HCT116 (cell line): ENCODE data around the gene RCC1. TPM values are rescaled to one million over a fixed set of nuclear protein-coding genes. Genes with fewer than 3 reads are reported as not detected.

Source experiments
- ATAC-seq: fragments of 200-7000 bp; cut with Tn5 transposase; 2 replicates; pipeline ENCODE4 v1.9.1; 2020; ENCODE audit warnings: mild to moderate bottlenecking, moderate library complexity
- BruUV-seq: library from RNA; stranded (reverse); fragments of 400-500 nt; replicated peaks from 2 replicates; lab custom pipeline; 2021; lab: Mats Ljungman, UMichigan
- CTCF ChIA-PET: fragments of 300-600 bp; sonication (Branson Sonifier 250); formaldehyde crosslinking; loops from one replicate; lab custom pipeline; 2021; ENCODE audit warnings: antibody characterized with exemption; lab: Charles Lee
- POLR2A ChIA-PET: fragments of 300-600, 350-600 bp; sonication (Branson Sonifier 250); formaldehyde crosslinking; loops from one replicate; lab custom pipeline; 2021; ENCODE audit warnings: antibody characterized with exemption; lab: Charles Lee
- RAD21 ChIA-PET, 2 experiments: fragments of 300-600 bp; sonication (Branson Sonifier 250); formaldehyde crosslinking; loops; one replicate each; lab custom pipeline; 2023; ENCODE audit warnings: low total read pairs in 2 of 2; ENCODE audit not compliant: uncharacterized antibody in 2 of 2, unreplicated experiment in 2 of 2, low non-redundant PET in 1 of 2; lab: Charles Lee
- DNase-seq: peaks from one replicate; pipeline ENCODE4 v3.0.0-alpha.2; 2010; ENCODE audit warnings: low read depth, low spot score
- H2AFZ ChIP-seq: fragments of 200-600 bp; shearing (Covaris generic), sonication (generic); 2 replicates; pipeline ENCODE4 v1.6.1; 2017; ENCODE audit warnings: low read depth, mixed run types, mixed read lengths, antibody characterized with exemption, low read length; ENCODE audit not compliant: poor library complexity, severe bottlenecking
- H3K27ac ChIP-seq: 2 replicates; pipeline ENCODE4 v1.5.1; 2012; ENCODE audit warnings: low read depth, low read length
- H3K27me3 ChIP-seq: fragments of 200-600 bp; sonication (generic); 2 replicates; pipeline ENCODE4 v1.6.1; 2016; ENCODE audit warnings: mixed run types, low read length, mixed read lengths; ENCODE audit not compliant: insufficient read depth
- H3K36me3 ChIP-seq, 2 experiments: fragments of 200-500 bp in 1 of 2; fragments of 200-600 bp in 1 of 2; sonication (Bioruptor generic) in 1 of 2; sonication (generic) in 1 of 2; 2 replicates each; pipeline versions ENCODE4 v1.5.1 to v1.6.1; 2014 to 2016; ENCODE audit warnings: low read length in 2 of 2, inconsistent platforms in 1 of 2, mixed read lengths in 1 of 2, mixed run types in 1 of 2; ENCODE audit not compliant: insufficient read depth in 2 of 2, control insufficient read depth in 1 of 2
- H3K4me1 ChIP-seq, 2 experiments: fragments of 200-600 bp in 1 of 2; sonication (generic) in 1 of 2; 2 replicates each; pipeline versions ENCODE4 v1.5.1 to v1.6.1; 2012 to 2017; ENCODE audit warnings: low read length in 2 of 2, inconsistent platforms in 1 of 2, mild to moderate bottlenecking in 1 of 2, mixed read lengths in 1 of 2, mixed run types in 1 of 2, moderate library complexity in 1 of 2; ENCODE audit not compliant: insufficient read depth in 2 of 2, control insufficient read depth in 1 of 2
- H3K4me2 ChIP-seq: fragments of 200-600 bp; sonication (generic); 2 replicates; pipeline ENCODE4 v1.6.1; 2017; ENCODE audit warnings: mixed run types, low read length, mixed read lengths
- H3K4me3 ChIP-seq, 2 experiments: fragments of 200-600 bp in 1 of 2; sonication (generic) in 1 of 2; replicated peaks in 1 of 2; 2 replicates each; pipeline ENCODE4 v1.5.1; 2011 to 2016; ENCODE audit warnings: low read length in 2 of 2, control low read depth in 1 of 2, low read depth in 1 of 2, mild to moderate bottlenecking in 1 of 2, mixed read lengths in 1 of 2, mixed run types in 1 of 2
- H3K79me2 ChIP-seq: fragments of 200-600 bp; sonication (generic); 2 replicates; pipeline ENCODE4 v1.6.1; 2017; ENCODE audit warnings: mild to moderate bottlenecking, mixed run types, low read length, moderate library complexity, mixed read lengths; ENCODE audit not compliant: insufficient read depth
- H3K9ac ChIP-seq: fragments of 200-600 bp; sonication (generic); 2 replicates; pipeline ENCODE4 v1.6.1; 2016; ENCODE audit warnings: low read length, mixed read lengths
- H3K9me2 ChIP-seq: fragments of 200-600 bp; sonication (generic), shearing (Covaris generic); 2 replicates; pipeline ENCODE4 v1.6.1; 2017; ENCODE audit warnings: mixed run types, mild to moderate bottlenecking, moderate library complexity; ENCODE audit not compliant: insufficient read depth
- H3K9me3 ChIP-seq, 2 experiments: fragments of 200-500 bp in 1 of 2; fragments of 200-600 bp in 1 of 2; sonication (Bioruptor generic) in 1 of 2; sonication (generic) in 1 of 2; 2 replicates each; pipeline ENCODE4 v1.6.1; 2014 to 2017; ENCODE audit warnings: low read length in 2 of 2, mixed read lengths in 2 of 2, inconsistent platforms in 1 of 2, low read depth in 1 of 2, mild to moderate bottlenecking in 1 of 2, mixed run types in 1 of 2, moderate library complexity in 1 of 2; ENCODE audit not compliant: control insufficient read depth in 1 of 2, insufficient read depth in 1 of 2
- H4K20me1 ChIP-seq: fragments of 200-600 bp; sonication (generic), shearing (Covaris generic); 2 replicates; pipeline ENCODE4 v1.6.1; 2017; ENCODE audit warnings: mixed run types, mild to moderate bottlenecking, moderate library complexity; ENCODE audit not compliant: insufficient read depth
- CBX3 ChIP-seq: IDR thresholded peaks from 2 replicates; pipeline ENCODE4 v1.6.1; 2012; ENCODE audit warnings: low read depth
- CEBPB ChIP-seq: IDR thresholded peaks from 2 replicates; pipeline ENCODE4 v1.6.1; 2012; ENCODE audit warnings: low read depth
- CTCF ChIP-seq, 3 experiments: fragments of 200-600 bp in 1 of 3; sonication (generic) in 1 of 3; IDR thresholded peaks in 2 of 3; conservative IDR thresholded peaks in 1 of 3; 2 replicates each; pipeline ENCODE4 v1.5.1; 2012 to 2017; ENCODE audit warnings: low read depth in 2 of 3, low read length in 2 of 3, antibody characterized with exemption in 1 of 3, borderline replicate concordance in 1 of 3, control low read depth in 1 of 3, mild to moderate bottlenecking in 1 of 3, mixed read lengths in 1 of 3, mixed run types in 1 of 3, moderate library complexity in 1 of 3; ENCODE audit not compliant: insufficient read depth in 1 of 3
- ELF1 ChIP-seq: IDR thresholded peaks from 2 replicates; pipeline ENCODE4 v1.6.1; 2012; ENCODE audit warnings: low read depth, borderline replicate concordance
- EZH2phosphoT487 ChIP-seq: fragments of 200-600 bp; IDR thresholded peaks from 2 replicates; pipeline ENCODE4 v1.6.1; 2018; ENCODE audit warnings: antibody characterized with exemption, borderline replicate concordance
- FOSL1 ChIP-seq: IDR thresholded peaks from 2 replicates; pipeline ENCODE4 v1.6.1; 2012; ENCODE audit warnings: low read depth
- JUND ChIP-seq: IDR thresholded peaks from 2 replicates; pipeline ENCODE4 v1.6.1; 2012
- YY1 ChIP-seq: IDR thresholded peaks from 2 replicates; pipeline ENCODE4 v1.6.1; 2011; ENCODE audit warnings: low read length, low read depth, moderate library complexity, mild to moderate bottlenecking; ENCODE audit not compliant: insufficient replicate concordance; ENCODE audit errors: extremely low read depth
- ZFX ChIP-seq: fragments of 450-650 bp; IDR thresholded peaks from 2 replicates; pipeline ENCODE4 v1.6.1; 2017
- ZNF274 ChIP-seq: fragments of 200-500 bp; sonication (Bioruptor generic); IDR thresholded peaks from 2 replicates; pipeline ENCODE4 v1.6.1; 2014; ENCODE audit warnings: mild to moderate bottlenecking, low read depth, low read length, inconsistent platforms
- intact Hi-C: fragments of 100-400 bp; cut with micrococcal nuclease; formaldehyde crosslinking; loops from 2 replicates; pipeline ENCODE4 v1.10.0; 2022
- total RNA-seq: library from RNA; stranded (reverse); gene quantifications from one replicate; pipeline ENCODE4 v1.2.1, GENCODE V29; 2021; ENCODE audit not compliant: unreplicated experiment
- TF ChIP-seq, protein P1 (sequence below): IDR thresholded peaks from 2 replicates; pipeline ENCODE4 v1.6.1; 2012; ENCODE audit warnings: low read depth

Gene RCC1
- total RNA-seq, 1 experiment from 2014 or later: 124 TPM

DNA sequence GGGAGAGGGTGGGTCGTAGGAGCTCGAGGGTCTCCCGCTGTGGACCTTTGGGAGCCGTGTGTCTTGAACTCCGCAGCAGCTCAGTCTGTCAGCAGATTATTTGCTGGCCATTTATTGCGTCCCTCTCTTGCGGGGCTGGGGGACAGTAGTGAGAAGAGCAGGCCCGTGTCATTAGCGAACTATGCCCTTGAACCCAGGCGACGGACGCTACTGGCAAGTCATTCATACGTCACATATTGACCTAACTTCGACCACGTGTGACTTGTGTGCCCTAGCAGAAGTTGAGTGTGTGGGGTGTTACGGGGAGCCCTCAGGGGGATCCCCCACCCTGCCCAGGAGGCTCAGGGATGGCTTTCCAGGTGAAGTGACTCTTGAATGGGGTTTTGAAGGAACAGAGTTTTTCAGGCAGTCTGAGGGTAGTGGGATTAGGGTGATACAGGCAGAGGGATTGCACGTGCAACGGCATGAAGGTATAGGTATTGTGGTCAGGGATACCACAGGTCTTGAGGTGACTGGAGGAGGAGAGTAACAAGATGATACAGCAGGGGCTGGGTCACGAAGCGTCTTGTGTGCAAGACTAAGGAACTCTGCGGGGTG, 13.0 kb downstream of the RCC1 start:
- no peak overlapping the region for H2AFZ ChIP-seq
- H3K9me2 ChIP-seq: no peaks in the 10 kb centered on the region
- peaks cover 13 to 61% of the 10 kb centered on the region in 2 experiments; a peak in 3 of 4 replicates for H3K4me1 ChIP-seq
- DNase-seq (no peak), ATAC-seq (peak; percentile 31)
- intact Hi-C loops: loop anchor here (2.0 to 5.0 kb wide), 2 partner anchors 34 to 358 kb away; partner anchors contain the start of gene TRNAU1AP
- H3K9me3 ChIP-seq: no peaks in the 10 kb centered on the region
- H3K79me2 ChIP-seq: peaks cover 60% of the 10 kb centered on the region
- RAD21 ChIA-PET: interaction anchor here in 1 of 2 experiments (0.7 kb wide), 1 partner anchor 149 kb away, joined by 3 read pairs; the partner anchor contains the start of gene PHACTR4
- no peaks in the 10 kb centered on the region for H3K27me3 ChIP-seq
- H4K20me1 ChIP-seq: no peaks in the 10 kb centered on the region
- peak overlapping the region; percentile 99 for H3K27ac ChIP-seq
- H3K4me2 ChIP-seq: peak overlapping the region; percentile 87
- BruUV-seq: TSS peak; percentile 59
- TF ChIP-seq YY1 (no peak), ZFX (0 out of 2 replicates have a peak, but pooled peaks have one; percentile 2)
- POLR2A ChIA-PET: interaction anchor here (0.6 to 2.6 kb wide), 3 partner anchors 34 to 92 kb away, joined by 5 to 16 read pairs (median 6); partner anchors contain the start of gene TRNAU1AP
- CTCF ChIA-PET: interaction anchor here (0.9 kb wide), 1 partner anchor 84 kb away, joined by 5 read pairs; no protein-coding TSS in a partner anchor
- H3K9ac ChIP-seq: peak overlapping the region; percentile 99
- H3K4me3 ChIP-seq: peak overlapping the region; percentile 69 to 90
- H3K36me3 ChIP-seq: peaks cover 0 to 17% of the 10 kb centered on the region in 2 experiments; a peak in 1 of 4 replicates

- DNase-seq: no peak
- Histone ChIP-seq H3K9me3 (no peaks in the 10 kb centered on the region), H3K27ac (peak overlapping the region; percentile 26), H3K9me2 (no peaks in the 10 kb centered on the region), H3K27me3 (no peaks in the 10 kb centered on the region), H4K20me1 (0 out of 2 replicates have a peak, but pooled peaks cover 3% of the 10 kb centered on the region), H3K9ac (peak overlapping the region; percentile 99), H3K36me3 (peaks cover 3 to 21% of the 10 kb centered on the region in 2 experiments; a peak in 3 of 4 replicates), H3K4me3 (no peak overlapping the region), H3K4me1 (peaks cover 25 to 74% of the 10 kb centered on the region in 2 experiments), H2AFZ (no peak overlapping the region), H3K4me2 (peak overlapping the region; percentile 87), H3K79me2 (peaks cover 73% of the 10 kb centered on the region)
- ChIA-PET RAD21 (no interaction called here), CTCF (no interaction called here), POLR2A (interaction anchor here (0.7 kb wide), 1 partner anchor 271 kb away, joined by 3 read pairs; no protein-coding TSS in a partner anchor)
- intact Hi-C loops: loop anchor here (2.0 to 5.0 kb wide), 2 partner anchors 33 to 357 kb away; partner anchors contain the start of gene TRNAU1AP
- no TSS peak for BruUV-seq
- ATAC-seq: no peak
- no peak for TF ChIP-seq CEBPB
- TF ChIP-seq JUND: no peak
- no peak for TF ChIP-seq FOSL1
- TF ChIP-seq EZH2phosphoT487: no peak
- TF ChIP-seq CTCF (IDR thresholded peaks at IDR 0.05 in 2 of 3, conservative IDR thresholded peaks at IDR 0.05 in 1 of 3; ENCODE audit: borderline replicate concordance in 1 of 3, insufficient read depth in 1 of 3, low read depth in 2 of 3, low read length in 2 of 3): no peak
- no peak for TF ChIP-seq ELF1
- TF ChIP-seq YY1: no peak
- TF ChIP-seq, protein P1, sequence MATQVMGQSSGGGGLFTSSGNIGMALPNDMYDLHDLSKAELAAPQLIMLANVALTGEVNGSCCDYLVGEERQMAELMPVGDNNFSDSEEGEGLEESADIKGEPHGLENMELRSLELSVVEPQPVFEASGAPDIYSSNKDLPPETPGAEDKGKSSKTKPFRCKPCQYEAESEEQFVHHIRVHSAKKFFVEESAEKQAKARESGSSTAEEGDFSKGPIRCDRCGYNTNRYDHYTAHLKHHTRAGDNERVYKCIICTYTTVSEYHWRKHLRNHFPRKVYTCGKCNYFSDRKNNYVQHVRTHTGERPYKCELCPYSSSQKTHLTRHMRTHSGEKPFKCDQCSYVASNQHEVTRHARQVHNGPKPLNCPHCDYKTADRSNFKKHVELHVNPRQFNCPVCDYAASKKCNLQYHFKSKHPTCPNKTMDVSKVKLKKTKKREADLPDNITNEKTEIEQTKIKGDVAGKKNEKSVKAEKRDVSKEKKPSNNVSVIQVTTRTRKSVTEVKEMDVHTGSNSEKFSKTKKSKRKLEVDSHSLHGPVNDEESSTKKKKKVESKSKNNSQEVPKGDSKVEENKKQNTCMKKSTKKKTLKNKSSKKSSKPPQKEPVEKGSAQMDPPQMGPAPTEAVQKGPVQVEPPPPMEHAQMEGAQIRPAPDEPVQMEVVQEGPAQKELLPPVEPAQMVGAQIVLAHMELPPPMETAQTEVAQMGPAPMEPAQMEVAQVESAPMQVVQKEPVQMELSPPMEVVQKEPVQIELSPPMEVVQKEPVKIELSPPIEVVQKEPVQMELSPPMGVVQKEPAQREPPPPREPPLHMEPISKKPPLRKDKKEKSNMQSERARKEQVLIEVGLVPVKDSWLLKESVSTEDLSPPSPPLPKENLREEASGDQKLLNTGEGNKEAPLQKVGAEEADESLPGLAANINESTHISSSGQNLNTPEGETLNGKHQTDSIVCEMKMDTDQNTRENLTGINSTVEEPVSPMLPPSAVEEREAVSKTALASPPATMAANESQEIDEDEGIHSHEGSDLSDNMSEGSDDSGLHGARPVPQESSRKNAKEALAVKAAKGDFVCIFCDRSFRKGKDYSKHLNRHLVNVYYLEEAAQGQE: no peak
- TF ChIP-seq ZFX: no peak
- no peak for TF ChIP-seq CBX3
- no peak for TF ChIP-seq ZNF274
Observed at GRCh38 chr1:28519946-28520725, 14.3 kb downstream of the RCC1 start.
